Adrenal gland (tissue), 12 donors: ENCODE measurements around the gene CSTF3. TPM values are rescaled to one million over a fixed set of nuclear protein-coding genes. Genes with fewer than 3 reads are reported as not detected.

Source experiments
- DNase-seq, 7 donors: peaks; one replicate each; pipeline ENCODE4 v3.0.0-alpha.2; 2019 to 2020
- H3K27ac ChIP-seq, 5 donors: fragments of 200-600 bp; sonication (generic) in 4 of 5; 1 replicate in 3 of 5; 2 replicates in 2 of 5; pipeline versions ENCODE4 v1.5.1 to v1.8.0; 2016 to 2020; ENCODE audit warnings: mild to moderate bottlenecking in 1 of 5
- H3K27me3 ChIP-seq: fragments of 200-600 bp; 2 replicates; pipeline ENCODE4 v1.8.0; 2021
- H3K36me3 ChIP-seq, 2 donors: fragments of 200-600 bp; replicated peaks in 1 of 2; 1 replicate in 1 of 2; 2 replicates in 1 of 2; pipeline versions ENCODE4 v1.5.1 to v1.8.0; 2018 to 2022
- H3K4me1 ChIP-seq, 2 donors: fragments of 200-600 bp; replicated peaks in 1 of 2; 1 replicate in 1 of 2; 2 replicates in 1 of 2; pipeline versions ENCODE4 v1.5.1 to v1.8.0; 2018 to 2021
- H3K4me3 ChIP-seq, 4 donors: fragments of 200-600 bp; sonication (generic) in 3 of 4; one replicate each; pipeline ENCODE4 v1.5.1; 2016 to 2018
- H3K9me3 ChIP-seq, 3 donors: fragments of 200-600 bp; sonication (generic) in 1 of 3; replicated peaks in 1 of 3; 1 replicate in 2 of 3; 2 replicates in 1 of 3; pipeline versions ENCODE4 v1.5.1 to v1.8.0; 2016 to 2021
- POLR2A ChIP-seq, 2 donors: fragments of 450-650 bp; IDR thresholded peaks; one replicate each; pipeline ENCODE4 v1.6.1; 2017; ENCODE audit warnings: antibody characterized with exemption in 2 of 2, mild to moderate bottlenecking in 2 of 2, moderate library complexity in 1 of 2
- WGBS, 4 donors: extraction: QIAGEN DNeasy Blood & Tissue Kit in 2 of 4; methylation state at CpG; one replicate each; pipeline versions ENCODE4 v1.1.5 to v1.1.7; 2013 to 2017; 5-methylcytosine and 5-hydroxymethylcytosine counted together
- intact Hi-C, 2 donors: fragments of 100-400 bp; cut with DNase I; formaldehyde crosslinking; loops; one replicate each; pipeline versions ENCODE4 v1.14.1 to v1.15.0; 2022 to 2023
- polyA plus RNA-seq, 3 donors: library from polyadenylated mRNA; stranded (reverse); fragments of 200-250 nt in 2 of 3; fragments of 350-450 nt in 1 of 3; fragmentation: Illumina TruSeq in 1 of 3; extraction: RNeasy Lipid Tissue Mini Kit (QIAGEN cat#74804) in 1 of 3; gene quantifications; one replicate each; pipeline ENCODE4 v1.2.3, GENCODE V29; 2013 to 2014
- total RNA-seq, 9 donors: library from RNA; depleted of rRNA in 4 of 9; stranded (reverse); fragments of >200 nt in 4 of 9; fragments of 120-200 nt in 1 of 9; fragmentation: NEBNext Ultra II Directional in 1 of 9; extraction: Animal tissue kit (Norgen Biotek cat#: 25700) in 1 of 9; gene quantifications; one replicate each; pipeline versions ENCODE4 v1.1.0 to v1.2.4, GENCODE V29; 2013 to 2023
- TF ChIP-seq, protein P1 (sequence below), 6 experiments: fragments of 450-650 bp in 4 of 6; fragments of 200-600 bp in 2 of 6; sonication (generic) in 1 of 6; IDR thresholded peaks; 1 replicate in 5 of 6; 2 replicates in 1 of 6; pipeline versions ENCODE4 v1.5.1 to v1.8.0; 2016 to 2021; ENCODE audit warnings: antibody characterized with exemption in 6 of 6, mild to moderate bottlenecking in 2 of 6, moderate library complexity in 1 of 6
- donor health status: healthy with polysubstance abuse.
- donor health status: Bipolar disorder and iron deficiency.
- donor health status: DM: yes; HTN: yes; CAD: no.
- donor health status: DM: no; HTN: no; CAD: no.
- donor health status: DM: no; HTN: no; CAD: no.
- donor health status: DM: yes; HTN: yes; CAD: no.

CSTF3 gene
- total and polyA plus RNA-seq, 12 donors, result 6.9 to 59.7 (median 21.0) TPM

DNA sequence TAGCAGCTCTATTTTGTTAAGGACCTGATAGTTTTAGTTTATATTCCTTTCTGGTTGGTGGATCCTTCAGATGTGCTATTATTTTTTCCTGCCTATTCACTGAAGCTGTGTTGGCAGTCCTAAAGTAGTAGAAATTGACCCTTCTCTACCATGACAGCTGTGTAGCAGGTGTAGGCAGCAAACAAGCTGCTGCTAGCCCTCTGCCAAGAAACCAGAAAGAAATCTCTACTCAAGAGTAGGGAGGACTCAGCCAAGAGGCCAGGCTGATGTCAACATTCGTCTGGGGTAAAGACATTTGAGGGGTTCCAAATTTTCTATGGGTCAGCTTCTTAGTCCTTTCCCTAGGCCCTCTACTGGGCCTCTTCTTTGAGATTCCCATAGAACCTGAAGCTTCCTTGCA, 51.2 kb downstream of the CSTF3 start:
- H3K27ac ChIP-seq, result no peak overlapping the region
- no peak for DNase-seq
- no peaks in the 10 kb centered on the region for H3K4me1 ChIP-seq
- WGBS, 4 donors, result 50 to 80% (median 74%) methylated on average over 1 of the region's 1 CpG
- intact Hi-C loops, result no loop called here
- no peaks in the 10 kb centered on the region for H3K36me3 ChIP-seq
- no peaks in the 10 kb centered on the region for H3K27me3 ChIP-seq
- no peaks in the 10 kb centered on the region for H3K9me3 ChIP-seq
- TF ChIP-seq, protein P1, sequence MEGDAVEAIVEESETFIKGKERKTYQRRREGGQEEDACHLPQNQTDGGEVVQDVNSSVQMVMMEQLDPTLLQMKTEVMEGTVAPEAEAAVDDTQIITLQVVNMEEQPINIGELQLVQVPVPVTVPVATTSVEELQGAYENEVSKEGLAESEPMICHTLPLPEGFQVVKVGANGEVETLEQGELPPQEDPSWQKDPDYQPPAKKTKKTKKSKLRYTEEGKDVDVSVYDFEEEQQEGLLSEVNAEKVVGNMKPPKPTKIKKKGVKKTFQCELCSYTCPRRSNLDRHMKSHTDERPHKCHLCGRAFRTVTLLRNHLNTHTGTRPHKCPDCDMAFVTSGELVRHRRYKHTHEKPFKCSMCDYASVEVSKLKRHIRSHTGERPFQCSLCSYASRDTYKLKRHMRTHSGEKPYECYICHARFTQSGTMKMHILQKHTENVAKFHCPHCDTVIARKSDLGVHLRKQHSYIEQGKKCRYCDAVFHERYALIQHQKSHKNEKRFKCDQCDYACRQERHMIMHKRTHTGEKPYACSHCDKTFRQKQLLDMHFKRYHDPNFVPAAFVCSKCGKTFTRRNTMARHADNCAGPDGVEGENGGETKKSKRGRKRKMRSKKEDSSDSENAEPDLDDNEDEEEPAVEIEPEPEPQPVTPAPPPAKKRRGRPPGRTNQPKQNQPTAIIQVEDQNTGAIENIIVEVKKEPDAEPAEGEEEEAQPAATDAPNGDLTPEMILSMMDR (IDR thresholded peaks at IDR 0.05), result no peak
- TF ChIP-seq POLR2A (IDR thresholded peaks at IDR 0.05), result no peak
- no peak overlapping the region for H3K4me3 ChIP-seq

DNA sequence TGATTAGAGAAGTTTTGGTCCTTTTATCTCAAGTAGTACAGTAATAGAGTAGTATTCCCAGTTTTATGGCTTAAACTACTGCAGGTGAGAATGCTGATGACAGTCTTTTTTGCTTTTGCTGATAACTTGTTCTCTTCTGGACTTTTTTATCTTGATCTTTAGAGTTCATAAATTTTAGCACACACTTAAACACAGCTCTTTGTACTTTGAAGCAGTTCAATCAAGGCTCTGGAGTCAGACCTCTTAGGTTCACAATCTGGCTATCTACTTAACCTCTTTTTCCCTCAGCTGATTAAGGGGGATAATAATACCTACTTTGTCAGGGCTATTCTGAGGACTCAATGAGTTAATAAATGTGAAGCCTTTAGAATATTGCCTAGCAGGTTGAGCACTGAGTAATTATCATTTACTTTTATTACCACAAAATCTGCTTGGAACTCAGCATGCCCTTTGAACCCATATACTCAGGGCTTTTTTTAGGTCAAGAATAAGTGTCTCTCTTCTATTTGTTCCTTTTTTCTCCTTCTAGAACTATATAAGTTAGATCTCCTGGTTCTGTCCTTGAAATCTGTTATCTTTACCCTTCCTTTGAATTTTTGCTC, 51.9 kb downstream of the CSTF3 start:
- no peaks in the 10 kb centered on the region for H3K9me3 ChIP-seq
- H3K27me3 ChIP-seq, result no peaks in the 10 kb centered on the region
- no peak overlapping the region for H3K4me3 ChIP-seq
- H3K4me1 ChIP-seq, result no peaks in the 10 kb centered on the region
- DNase-seq, result no peak
- H3K27ac ChIP-seq, result no peak overlapping the region
- H3K36me3 ChIP-seq, result no peaks in the 10 kb centered on the region
- TF ChIP-seq, protein P1 (IDR thresholded peaks at IDR 0.05), result no peak
- no peak for TF ChIP-seq POLR2A (IDR thresholded peaks at IDR 0.05)
- intact Hi-C loops, result no loop called here

DNA sequence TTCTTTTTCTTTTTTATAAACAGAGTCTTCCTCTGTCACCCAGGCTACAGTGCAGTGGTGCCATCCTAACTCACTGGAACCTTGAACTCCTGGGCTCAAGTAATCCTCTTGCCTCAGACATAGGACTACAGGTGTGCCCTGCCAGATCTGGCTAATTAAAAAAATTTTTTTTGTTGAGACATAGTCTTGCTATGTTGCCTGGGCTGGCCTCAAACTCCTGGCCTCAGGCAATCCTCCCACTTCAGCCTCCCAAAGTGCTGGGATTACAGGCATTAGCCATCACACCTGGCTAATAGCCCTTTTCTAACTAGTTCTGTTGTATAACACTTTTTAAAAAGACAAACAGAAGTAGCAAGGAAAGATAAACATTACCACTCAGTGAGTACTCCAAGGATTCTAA, 57.4 kb downstream of the CSTF3 start:
- no peaks in the 10 kb centered on the region for H3K4me1 ChIP-seq
- peaks cover 0 to 21% of the 10 kb centered on the region in 2 donors for H3K36me3 ChIP-seq
- no peaks in the 10 kb centered on the region for H3K27me3 ChIP-seq
- no peaks in the 10 kb centered on the region for H3K9me3 ChIP-seq
- DNase-seq, result no peak
- TF ChIP-seq, protein P1 (IDR thresholded peaks at IDR 0.05), result no peak
- TF ChIP-seq POLR2A (IDR thresholded peaks at IDR 0.05), result no peak
- intact Hi-C loops, result no loop called here
- H3K4me3 ChIP-seq, result no peak overlapping the region
- no peak overlapping the region for H3K27ac ChIP-seq

DNA sequence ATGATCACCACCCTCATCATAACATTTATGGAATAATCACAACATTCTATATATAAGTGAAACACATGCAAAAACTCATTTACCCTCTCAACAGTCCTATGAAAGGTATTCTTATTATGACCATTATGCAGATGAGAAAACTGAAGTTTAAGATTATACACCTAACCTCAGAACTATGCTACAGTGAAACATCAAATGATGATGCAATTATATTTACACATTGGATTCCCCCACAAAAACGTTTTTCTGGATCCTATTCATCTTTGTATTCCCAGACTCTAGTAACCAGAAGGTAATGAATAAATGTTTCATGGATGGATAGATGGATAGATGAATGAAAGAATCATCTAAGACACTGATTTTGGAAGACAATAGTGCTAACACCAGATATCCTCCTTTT, 67.1 kb downstream of the CSTF3 start:
- H3K4me3 ChIP-seq, result no peak overlapping the region
- TF ChIP-seq, protein P1 (IDR thresholded peaks at IDR 0.05), result no peak
- no peak for TF ChIP-seq POLR2A (IDR thresholded peaks at IDR 0.05)
- no peaks in the 10 kb centered on the region for H3K9me3 ChIP-seq
- 22 to 50% (median 37%) methylated on average over 1 of the region's 1 CpG for WGBS, 4 donors
- peaks cover 0 to 25% of the 10 kb centered on the region in 2 donors for H3K36me3 ChIP-seq
- no peak for DNase-seq
- no peaks in the 10 kb centered on the region for H3K27me3 ChIP-seq
- intact Hi-C loops, result no loop called here
- H3K4me1 ChIP-seq, result no peaks in the 10 kb centered on the region
- H3K27ac ChIP-seq, result no peak overlapping the region
